Measurements from ENCODE around the gene GJC2. TPM values are rescaled to one million over a fixed set of nuclear protein-coding genes. Genes with fewer than 3 reads are reported as not detected.

The GJC2 gene
- total and polyA plus RNA-seq, 10 of the 15 experiments (the other 5 are each of a cell fraction or from before 2014, with no cell fraction given) = 0.04 to 0.44 (median 0.07) TPM; not detected in 4

GRCh38 chr1:228112617-228113016, 37.1 kb upstream of the GJC2 start:
- FAIRE-seq (no peak), ATAC-seq (no peak)

More at GRCh38 chr1:228112617-228113016, 37.1 kb upstream of the GJC2 start:
- ChIA-PET RAD21 (ENCODE audit: unreplicated experiment) (interaction anchor here (0.6 kb wide), 1 partner anchor 25 kb away, joined by 3 read pairs; no protein-coding TSS in a partner anchor), POLR2A (no interaction called here), SMC1A (ENCODE audit: uncharacterized antibody, unreplicated experiment) (no interaction called here), CTCF (interaction anchor here (1.2 to 1.6 kb wide), 4 partner anchors 18 to 113 kb away, joined by 3 to 6 read pairs (median 4); partner anchors contain the start of gene IBA57)
- Histone ChIP-seq H3K36me3 (ENCODE audit: control insufficient read depth in 2 of 2, insufficient read depth in 2 of 2, low read length in 1 of 2) (no peaks in the 10 kb centered on the region; a peak in 1 of 4 replicates), H3K9me3 (replicated peaks; ENCODE audit: control insufficient read depth, insufficient read depth, low read length) (no peaks in the 10 kb centered on the region), H3K27ac (ENCODE audit: control insufficient read depth, insufficient read depth) (no peak overlapping the region), H2AFZ (ENCODE audit: control insufficient read depth, low read depth, low read length) (no peak overlapping the region), H3K9ac (ENCODE audit: control insufficient read depth, insufficient read depth, low read length) (no peak overlapping the region), H3K4me1 (ENCODE audit: control insufficient read depth, insufficient read depth, low read length) (peaks cover 7% of the 10 kb centered on the region), H3K27me3 (replicated peaks in 1 of 2; ENCODE audit: control insufficient read depth in 2 of 2, insufficient read depth in 2 of 2, low read length in 1 of 2) (no peaks in the 10 kb centered on the region), H4K20me1 (ENCODE audit: control insufficient read depth, insufficient read depth) (no peaks in the 10 kb centered on the region), H3K4me3 (no peak overlapping the region), H3K79me2 (ENCODE audit: control insufficient read depth, insufficient read depth, low read length) (peaks cover 13% of the 10 kb centered on the region), H3K4me2 (ENCODE audit: control insufficient read depth, insufficient read depth) (no peak overlapping the region)
- BruUV-seq (replicated peaks) = no TSS peak
- TF ChIP-seq ZNF687 (IDR thresholded peaks at IDR 0.05) = peak; percentile 23; the same call in 1 of the 2 replicates
- TF ChIP-seq PAX8 (IDR thresholded peaks at IDR 0.05) = no peak
- no peak for DNase-seq (ENCODE audit: low read depth, low spot score)
- in situ Hi-C loops (cut with MboI) = no loop called here
- intact Hi-C loops (cut with micrococcal nuclease; ENCODE audit: unreplicated experiment) = no loop called here
- WGBS (ENCODE audit: insufficient coverage, insufficient replicate concordance, low lambda C conversion rate, missing lambda C conversion rate) = 0% methylated on average over 1 of the region's 1 CpG
